IMR-90 (cell line): ENCODE measurements around the gene CTAGE8. TPM values are rescaled to one million over a fixed set of nuclear protein-coding genes. Genes with fewer than 3 reads are reported as not detected.

Experiments used
- ATAC-seq: fragments of 200-7000 bp; cut with Tn5 transposase; 2 replicates; pipeline ENCODE4 v1.9.1; 2020; ENCODE audit warnings: low read depth, mild to moderate bottlenecking, moderate library complexity
- BruUV-seq: library from RNA; stranded (reverse); fragments of 400-500 nt; replicated peaks from 2 replicates; lab custom pipeline; 2021; lab: Mats Ljungman, UMichigan
- CTCF ChIA-PET: fragments of 300-600 bp; formaldehyde crosslinking; extraction: SDS; loops from one replicate; lab custom pipeline; 2021; ENCODE audit warnings: antibody characterized with exemption; lab: Yijun Ruan, JAX
- POLR2A ChIA-PET: fragments of 300-600 bp; sonication (Branson Sonifier 250); formaldehyde crosslinking; loops from one replicate; lab custom pipeline; 2022; ENCODE audit warnings: antibody characterized with exemption; ENCODE audit not compliant: unreplicated experiment; lab: Charles Lee
- DNase-seq: peaks from one replicate; pipeline ENCODE4 v3.0.0; 2013
- H2AFZ ChIP-seq: replicated peaks from 2 replicates; pipeline ENCODE3; 2013; ENCODE audit warnings: low read length, mild to moderate bottlenecking; ENCODE audit not compliant: poor library complexity
- H2AK5ac ChIP-seq: 2 replicates; pipeline ENCODE4 v1.6.1; 2013; ENCODE audit warnings: low read depth, low read length, inconsistent platforms
- H2AK9ac ChIP-seq: replicated peaks from 2 replicates; pipeline ENCODE3; 2013; ENCODE audit warnings: mild to moderate bottlenecking, low read depth, low read length, moderate library complexity; ENCODE audit not compliant: poor library complexity
- H2BK120ac ChIP-seq: 2 replicates; pipeline ENCODE4 v1.6.1; 2013; ENCODE audit warnings: low read depth, low read length, inconsistent platforms
- H2BK15ac ChIP-seq: 3 replicates; pipeline ENCODE4 v1.6.1; 2013; ENCODE audit warnings: low read depth, low read length, inconsistent platforms
- H2BK20ac ChIP-seq: 2 replicates; pipeline ENCODE4 v1.6.1; 2013; ENCODE audit warnings: low read depth, mild to moderate bottlenecking, inconsistent platforms, low read length, moderate library complexity
- H2BK5ac ChIP-seq: 2 replicates; pipeline ENCODE4 v1.6.1; 2013; ENCODE audit warnings: mild to moderate bottlenecking, low read depth, low read length, inconsistent platforms; ENCODE audit not compliant: poor library complexity, severe bottlenecking
- H3K14ac ChIP-seq: replicated peaks from 2 replicates; pipeline ENCODE4 v1.6.1; 2013; ENCODE audit warnings: low read depth, low read length, inconsistent platforms
- H3K18ac ChIP-seq: 2 replicates; pipeline ENCODE4 v1.6.1; 2013; ENCODE audit warnings: low read depth, low read length, control low read depth
- H3K23ac ChIP-seq: 2 replicates; pipeline ENCODE4 v1.6.1; 2013; ENCODE audit warnings: low read depth, low read length, inconsistent platforms
- H3K27ac ChIP-seq: 2 replicates; pipeline ENCODE4 v1.5.1; 2013; ENCODE audit warnings: mild to moderate bottlenecking, control low read depth, low read length; ENCODE audit not compliant: insufficient read depth
- H3K27me3 ChIP-seq: 2 replicates; pipeline ENCODE4 v1.6.1; 2013; ENCODE audit warnings: low read length; ENCODE audit not compliant: control insufficient read depth, insufficient read depth
- H3K36me3 ChIP-seq: 2 replicates; pipeline ENCODE4 v1.6.1; 2013; ENCODE audit warnings: low read length, mixed read lengths; ENCODE audit not compliant: control insufficient read depth, insufficient read depth
- H3K4ac ChIP-seq: 2 replicates; pipeline ENCODE4 v1.6.1; 2013; ENCODE audit warnings: low read depth, low read length, inconsistent platforms
- H3K4me1 ChIP-seq: 2 replicates; pipeline ENCODE4 v1.6.1; 2013; ENCODE audit warnings: low read length, mixed read lengths; ENCODE audit not compliant: control insufficient read depth, insufficient read depth
- H3K4me2 ChIP-seq: 2 replicates; pipeline ENCODE4 v1.6.1; 2013; ENCODE audit warnings: low read depth, mild to moderate bottlenecking, control low read depth, low read length, moderate library complexity
- H3K4me3 ChIP-seq: 2 replicates; pipeline ENCODE4 v1.5.1; 2013; ENCODE audit warnings: low read depth, mild to moderate bottlenecking, control low read depth, low read length, moderate library complexity; ENCODE audit not compliant: insufficient read depth
- H3K56ac ChIP-seq: 2 replicates; pipeline ENCODE4 v1.6.1; 2013; ENCODE audit warnings: low read length, inconsistent platforms; ENCODE audit not compliant: insufficient read depth; ENCODE audit errors: extremely low read depth
- H3K79me1 ChIP-seq, 2 experiments: 2 replicates each; pipeline ENCODE4 v1.6.1; 2013; ENCODE audit warnings: low read length in 2 of 2, inconsistent platforms in 1 of 2, low read depth in 1 of 2
- H3K9ac ChIP-seq: 2 replicates; pipeline ENCODE4 v1.6.1; 2013; ENCODE audit warnings: low read depth, low read length, control low read depth
- H3K9me1 ChIP-seq: 2 replicates; pipeline ENCODE4 v1.6.1; 2013; ENCODE audit warnings: low read length, inconsistent platforms; ENCODE audit not compliant: insufficient read depth
- H3K9me3 ChIP-seq: 2 replicates; pipeline ENCODE4 v1.6.1; 2013; ENCODE audit warnings: low read length; ENCODE audit not compliant: control insufficient read depth, insufficient read depth
- H4K20me1 ChIP-seq: 2 replicates; pipeline ENCODE4 v1.6.1; 2013; ENCODE audit warnings: low read length, inconsistent platforms; ENCODE audit not compliant: insufficient read depth
- H4K5ac ChIP-seq: 2 replicates; pipeline ENCODE4 v1.6.1; 2013; ENCODE audit warnings: mild to moderate bottlenecking, low read depth, low read length, control low read depth
- H4K8ac ChIP-seq, 2 experiments: 2 replicates each; pipeline ENCODE4 v1.6.1; 2013; ENCODE audit warnings: low read depth in 2 of 2, low read length in 2 of 2, control low read depth in 1 of 2, inconsistent platforms in 1 of 2
- H4K91ac ChIP-seq: 2 replicates; pipeline ENCODE4 v1.6.1; 2013; ENCODE audit warnings: low read depth, low read length, inconsistent platforms; ENCODE audit not compliant: insufficient read depth
- FOS ChIP-seq: fragments of 150-350 bp; IDR thresholded peaks from 2 replicates; pipeline ENCODE4 v1.6.1; 2016; ENCODE audit warnings: low read depth, low read length
- WGBS, 2 experiments: methylation state at CpG; one replicate each; pipeline versions ENCODE4 v1.1.5 to v1.1.7; 2013; ENCODE audit warnings: missing lambda C conversion rate in 2 of 2; ENCODE audit not compliant: insufficient read length in 1 of 2; ENCODE audit errors: extremely low coverage in 2 of 2; 5-methylcytosine and 5-hydroxymethylcytosine counted together
- dilution Hi-C: fragments of 300-500 bp; cut with HindIII; formaldehyde crosslinking; loops from one replicate; pipeline ENCODE4 v1.14.3; 2018; ENCODE audit warnings: low sequenced_read_pairs; ENCODE audit not compliant: unreplicated experiment
- in situ Hi-C: fragments of 300-500 bp; cut with MboI; formaldehyde crosslinking; loops from 3 replicates; pipeline ENCODE4 v1.14.3; 2019; ENCODE audit warnings: low sequenced_read_pairs, inconsistent platforms, mixed read lengths
- intact Hi-C: fragments of 100-400 bp; cut with micrococcal nuclease; formaldehyde crosslinking; loops from 2 replicates; pipeline ENCODE4 v1.10.0; 2022
- polyA plus RNA-seq, 3 experiments: library from polyadenylated mRNA; depleted of rRNA; stranded (reverse); fragments of >200 nt; gene quantifications; 2 replicates each; pipeline ENCODE4 v1.2.3, GENCODE V29; 2012; ENCODE audit warnings: low replicate concordance in 1 of 3
- total RNA-seq: library from RNA; depleted of rRNA; stranded (reverse); fragments of >200 nt; gene quantifications from 2 replicates; pipeline ENCODE4 v1.2.3, GENCODE V29; 2012

The CTAGE8 gene
- total and polyA plus RNA-seq, 2 of the 4 experiments (the other 2 are of a cell fraction) = not detected

GRCh38 chr7:144256112-144256511 is 13.0 kb downstream of the CTAGE8 start:
- Histone ChIP-seq H3K56ac (no peak overlapping the region), H3K14ac (no peak overlapping the region), H3K27ac (no peak overlapping the region), H3K79me1 (no peaks in the 10 kb centered on the region), H3K4me2 (no peak overlapping the region), H2AK9ac (no peak overlapping the region), H3K9ac (no peak overlapping the region), H2AFZ (no peak overlapping the region), H3K23ac (no peak overlapping the region), H2BK15ac (no peak overlapping the region), H4K8ac (no peak overlapping the region), H3K4me1 (no peaks in the 10 kb centered on the region), H3K9me3 (peaks cover 2% of the 10 kb centered on the region; the same call in 1 of the 2 replicates), H2AK5ac (no peak overlapping the region), H3K4me3 (no peak overlapping the region), H2BK5ac (no peak overlapping the region), H4K91ac (no peak overlapping the region), H2BK120ac (no peak overlapping the region), H3K18ac (no peak overlapping the region), H3K27me3 (no peaks in the 10 kb centered on the region), H3K36me3 (no peaks in the 10 kb centered on the region), H3K9me1 (no peaks in the 10 kb centered on the region), H2BK20ac (no peak overlapping the region), H4K20me1 (no peaks in the 10 kb centered on the region), H3K4ac (no peak overlapping the region), H4K5ac (no peak overlapping the region)
- dilution Hi-C loops (no loop called here), in situ Hi-C loops (no loop called here), intact Hi-C loops (no loop called here)
- DNase-seq (no peak), ATAC-seq (no peak)
- CTCF ChIA-PET = no interaction called here
- no TSS peak for BruUV-seq
- POLR2A ChIA-PET = no interaction called here
- no peak for TF ChIP-seq FOS
- WGBS, 2 experiments = no CpG with 5 or more reads among the region's 3 CpGs
